Tibial artery (tissue), 4 donors: Measurements from ENCODE around the gene ADNP2.

Experiments used
- DNase-seq, 2 donors: peaks; one replicate each; pipeline ENCODE4 v3.0.0-alpha.2; 2019
- H3K27ac ChIP-seq, 2 donors: fragments of 200-600 bp; sonication (generic) in 1 of 2; 1 replicate in 1 of 2; 2 replicates in 1 of 2; pipeline ENCODE4 v1.5.1; 2018 to 2019; ENCODE audit warnings: mild to moderate bottlenecking in 1 of 2
- H3K27me3 ChIP-seq, 2 donors: fragments of 200-600 bp; sonication (generic) in 1 of 2; one replicate each; pipeline versions ENCODE4 v1.5.1 to v1.6.0; 2016 to 2019
- H3K36me3 ChIP-seq, 3 donors: fragments of 200-600 bp; sonication (generic) in 2 of 3; one replicate each; pipeline ENCODE4 v1.5.1; 2016 to 2019; ENCODE audit warnings: mild to moderate bottlenecking in 2 of 3
- H3K4me1 ChIP-seq, 4 donors: fragments of 200-600 bp; sonication (generic) in 2 of 4; 1 replicate in 3 of 4; 2 replicates in 1 of 4; pipeline ENCODE4 v1.5.1; 2016 to 2019
- H3K4me3 ChIP-seq, 2 donors: fragments of 200-600 bp; sonication (generic) in 1 of 2; 1 replicate in 1 of 2; 2 replicates in 1 of 2; pipeline ENCODE4 v1.5.1; 2018 to 2019; ENCODE audit warnings: mild to moderate bottlenecking in 2 of 2
- H3K9me3 ChIP-seq, 3 donors: fragments of 200-600 bp; sonication (generic) in 1 of 3; one replicate each; pipeline ENCODE4 v1.5.1; 2016 to 2019
- CTCF ChIP-seq, 2 experiments: fragments of 200-600 bp in 1 of 2; fragments of 450-650 bp in 1 of 2; IDR thresholded peaks; one replicate each; pipeline ENCODE4 v1.5.1; 2017 to 2019; ENCODE audit warnings: antibody characterized with exemption in 2 of 2, mild to moderate bottlenecking in 1 of 2, moderate library complexity in 1 of 2
- intact Hi-C: fragments of 100-400 bp; cut with DNase I; formaldehyde crosslinking; loops from one replicate; pipeline ENCODE4 v1.15.0; 2023; ENCODE audit warnings: low total_unique reads

ADNP2 gene

GRCh38 chr18:80105369-80106167, 3.5 kb upstream of the ADNP2 start:
- H3K27me3 ChIP-seq, result no peaks in the 10 kb centered on the region
- peaks cover 0 to 27% (median 21%) of the 10 kb centered on the region in 4 donors for H3K4me1 ChIP-seq
- no peak for DNase-seq
- no peaks in the 10 kb centered on the region for H3K36me3 ChIP-seq
- no peaks in the 10 kb centered on the region for H3K9me3 ChIP-seq
- no peak overlapping the region for H3K4me3 ChIP-seq
- peak overlapping the region; percentile 50 to 92 for H3K27ac ChIP-seq
- intact Hi-C loops, result loop anchor here (10.0 kb wide), 1 partner anchor 151 kb away; the partner anchor contains the start of gene SLC66A2
- TF ChIP-seq CTCF (IDR thresholded peaks at IDR 0.05), result no peak

- no peaks in the 10 kb centered on the region for H3K36me3 ChIP-seq
- no peaks in the 10 kb centered on the region for H3K9me3 ChIP-seq
- H3K27me3 ChIP-seq, result no peaks in the 10 kb centered on the region
- no peak for TF ChIP-seq CTCF (IDR thresholded peaks at IDR 0.05)
- DNase-seq, result no peak
- H3K4me1 ChIP-seq, result peaks cover 0 to 37% (median 26%) of the 10 kb centered on the region in 4 donors
- intact Hi-C loops, result loop anchor here (10.0 kb wide), 1 partner anchor 152 kb away; the partner anchor contains the start of gene SLC66A2
- no peak overlapping the region for H3K4me3 ChIP-seq
- peak overlapping the region; percentile 50 to 92 for H3K27ac ChIP-seq
Measured at GRCh38 chr18:80106482-80107051, 2.5 kb upstream of the ADNP2 start.

- no peak for DNase-seq
- H3K27me3 ChIP-seq, result no peaks in the 10 kb centered on the region
- H3K36me3 ChIP-seq, result no peaks in the 10 kb centered on the region
- no peak overlapping the region for H3K4me3 ChIP-seq
- peak overlapping the region in 1 of 2 donors; percentile 92 for H3K27ac ChIP-seq
- intact Hi-C loops, result loop anchor here (10.0 kb wide), 1 partner anchor 153 kb away; the partner anchor contains the start of gene SLC66A2
- H3K4me1 ChIP-seq, result peaks cover 0 to 38% (median 28%) of the 10 kb centered on the region in 4 donors
- TF ChIP-seq CTCF (IDR thresholded peaks at IDR 0.05), result no peak
- no peaks in the 10 kb centered on the region for H3K9me3 ChIP-seq
Measured at GRCh38 chr18:80107426-80107825, 1.6 kb upstream of the ADNP2 start.

GRCh38 chr18:80108121-80108536, 933 bp upstream of the ADNP2 start:
- TF ChIP-seq CTCF (IDR thresholded peaks at IDR 0.05), result no peak
- intact Hi-C loops, result loop anchor here (2.0 to 10.0 kb wide), 2 partner anchors 75 to 153 kb away; partner anchors contain the start of gene SLC66A2
- no peak for DNase-seq
- Histone ChIP-seq H3K27ac (peak overlapping the region in 1 of 2 donors; percentile 92), H3K4me1 (peaks cover 0 to 32% (median 23%) of the 10 kb centered on the region in 4 donors), H3K36me3 (no peaks in the 10 kb centered on the region), H3K27me3 (no peaks in the 10 kb centered on the region), H3K4me3 (no peak overlapping the region), H3K9me3 (no peaks in the 10 kb centered on the region)

GRCh38 chr18:80109676-80110078, 615 bp downstream of the ADNP2 start:
- intact Hi-C loops, result loop anchor here (2.0 to 10.0 kb wide), 2 partner anchors 77 to 155 kb away; partner anchors contain the start of gene SLC66A2
- peak in 1 of 2 donors; percentile 72 for DNase-seq
- no peak for TF ChIP-seq CTCF (IDR thresholded peaks at IDR 0.05)

More at GRCh38 chr18:80109676-80110078, 615 bp downstream of the ADNP2 start:
- no peaks in the 10 kb centered on the region for H3K27me3 ChIP-seq
- peaks cover 0 to 27% (median 16%) of the 10 kb centered on the region in 4 donors for H3K4me1 ChIP-seq
- H3K27ac ChIP-seq, result peak overlapping the region; percentile 81 to 92
- peak overlapping the region; percentile 63 to 69 for H3K4me3 ChIP-seq
- H3K9me3 ChIP-seq, result no peaks in the 10 kb centered on the region
- no peaks in the 10 kb centered on the region for H3K36me3 ChIP-seq
